ENCODE measurements around the gene PLAGL2.
"Not testable (repeated sequence)": the region's sequence is repeated elsewhere in the genome, so short reads cannot be mapped to it uniquely, and the experiment has no call there.

The PLAGL2 gene, protein sequence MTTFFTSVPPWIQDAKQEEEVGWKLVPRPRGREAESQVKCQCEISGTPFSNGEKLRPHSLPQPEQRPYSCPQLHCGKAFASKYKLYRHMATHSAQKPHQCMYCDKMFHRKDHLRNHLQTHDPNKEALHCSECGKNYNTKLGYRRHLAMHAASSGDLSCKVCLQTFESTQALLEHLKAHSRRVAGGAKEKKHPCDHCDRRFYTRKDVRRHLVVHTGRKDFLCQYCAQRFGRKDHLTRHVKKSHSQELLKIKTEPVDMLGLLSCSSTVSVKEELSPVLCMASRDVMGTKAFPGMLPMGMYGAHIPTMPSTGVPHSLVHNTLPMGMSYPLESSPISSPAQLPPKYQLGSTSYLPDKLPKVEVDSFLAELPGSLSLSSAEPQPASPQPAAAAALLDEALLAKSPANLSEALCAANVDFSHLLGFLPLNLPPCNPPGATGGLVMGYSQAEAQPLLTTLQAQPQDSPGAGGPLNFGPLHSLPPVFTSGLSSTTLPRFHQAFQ

GRCh38 chr20:32207626-32208498 lies at the start of gene PLAGL2, which contains the start of gene POFUT1:
TSS of gene PLAGL2 (minus strand) at chr20:32207743. CDS start at chr20:32202178, 5,565 bp downstream.
TSS of gene POFUT1 (plus strand) at chr20:32207880. CDS start at chr20:32207942, 62 bp downstream.
- DNase-seq (ENCODE audit: low read depth): peak; percentile 75

GRCh38 chr20:32252189-32252588 lies 44.6 kb upstream of the PLAGL2 start:
- DNase-seq (ENCODE audit: low read depth): no peak

DNA sequence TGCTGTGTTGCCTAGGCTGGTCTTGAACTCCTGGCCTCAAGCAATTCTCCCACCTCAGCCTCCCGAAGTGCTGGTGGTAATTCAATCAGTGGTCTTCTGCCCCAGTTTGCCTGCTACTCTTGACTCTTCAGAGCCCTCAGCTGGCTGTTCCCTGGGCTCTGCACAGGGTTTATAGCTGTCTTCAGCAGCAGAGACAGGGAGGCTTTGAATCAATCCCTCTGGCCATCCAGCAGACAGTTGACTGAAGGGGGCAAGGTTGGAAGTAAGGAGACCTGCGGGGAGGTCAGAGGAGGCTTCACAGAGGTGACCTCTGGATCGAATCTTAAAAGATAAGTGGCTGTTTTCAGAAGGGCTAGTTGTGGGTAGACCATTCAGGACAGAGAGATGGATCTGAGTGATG lies 43.9 kb upstream of the PLAGL2 start:
- no peak for DNase-seq (ENCODE audit: low read depth)

DNA sequence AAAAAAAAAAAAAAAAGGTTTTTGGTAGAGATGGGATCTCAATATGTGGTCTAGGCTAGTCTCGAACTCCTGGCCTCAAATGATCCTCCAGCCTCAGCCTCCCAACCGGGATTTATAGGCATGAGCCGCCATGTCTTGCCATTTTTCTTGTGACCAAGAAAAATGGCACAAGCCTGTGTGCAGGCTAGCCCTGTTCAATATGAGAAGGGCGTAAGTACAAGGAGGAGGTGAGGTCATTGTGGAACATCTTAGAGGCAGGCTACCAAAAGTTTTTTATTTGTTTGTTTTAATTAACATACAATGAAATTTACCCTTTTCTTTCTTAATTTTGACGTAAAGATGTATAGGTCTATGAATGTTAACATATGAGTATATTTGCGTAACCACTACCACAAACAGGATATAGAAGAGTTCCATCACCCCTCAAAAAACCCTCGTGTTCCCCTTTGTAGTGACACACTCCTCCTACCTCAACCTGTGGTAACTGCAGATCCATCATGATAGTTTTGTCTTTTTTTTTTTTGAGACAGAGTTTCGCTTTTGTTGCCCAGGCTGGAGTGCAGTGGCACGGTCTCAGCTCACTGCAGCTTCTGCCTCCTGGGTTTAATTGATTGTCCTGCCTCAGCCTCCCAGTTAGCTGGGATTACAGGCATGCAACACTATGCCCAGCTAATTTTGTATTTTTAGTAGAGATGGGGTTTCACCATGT lies 41.6 kb upstream of the PLAGL2 start:
- DNase-seq (ENCODE audit: low read depth): no peak

- DNase-seq (ENCODE audit: low read depth): no peak
Measured at GRCh38 chr20:32248043-32248442, 40.5 kb upstream of the PLAGL2 start.

DNA sequence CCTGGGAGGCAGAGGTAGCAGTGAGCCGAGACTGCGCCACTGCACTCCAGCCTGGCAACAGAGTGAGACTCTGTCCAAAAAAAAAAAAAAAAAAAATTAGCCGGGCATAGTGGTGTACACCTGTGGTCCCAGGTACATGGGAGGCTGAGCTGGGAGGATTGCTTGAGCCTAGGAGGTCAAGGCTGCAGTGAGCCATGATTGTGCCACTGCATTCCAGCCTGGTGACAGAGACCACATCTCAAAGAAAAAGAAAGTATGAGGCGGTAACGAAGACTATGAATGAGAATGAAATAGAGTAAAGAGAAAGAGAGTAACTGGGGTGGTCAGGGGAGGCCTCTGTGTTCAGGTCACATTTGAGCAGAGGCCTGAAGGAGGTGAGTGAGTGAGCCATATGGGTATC lies 38.7 kb upstream of the PLAGL2 start:
- DNase-seq (ENCODE audit: low read depth): not testable (repeated sequence)

GRCh38 chr20:32244959-32245358 lies 37.4 kb upstream of the PLAGL2 start:
- DNase-seq (ENCODE audit: low read depth): no peak

GRCh38 chr20:32244150-32244823 lies 36.7 kb upstream of the PLAGL2 start:
- DNase-seq (ENCODE audit: low read depth): no peak

GRCh38 chr20:32241807-32242206 lies 34.3 kb upstream of the PLAGL2 start:
- no peak for DNase-seq (ENCODE audit: low read depth)

GRCh38 chr20:32240205-32240604 lies 32.7 kb upstream of the PLAGL2 start:
- no peak for DNase-seq (ENCODE audit: low read depth)

DNA sequence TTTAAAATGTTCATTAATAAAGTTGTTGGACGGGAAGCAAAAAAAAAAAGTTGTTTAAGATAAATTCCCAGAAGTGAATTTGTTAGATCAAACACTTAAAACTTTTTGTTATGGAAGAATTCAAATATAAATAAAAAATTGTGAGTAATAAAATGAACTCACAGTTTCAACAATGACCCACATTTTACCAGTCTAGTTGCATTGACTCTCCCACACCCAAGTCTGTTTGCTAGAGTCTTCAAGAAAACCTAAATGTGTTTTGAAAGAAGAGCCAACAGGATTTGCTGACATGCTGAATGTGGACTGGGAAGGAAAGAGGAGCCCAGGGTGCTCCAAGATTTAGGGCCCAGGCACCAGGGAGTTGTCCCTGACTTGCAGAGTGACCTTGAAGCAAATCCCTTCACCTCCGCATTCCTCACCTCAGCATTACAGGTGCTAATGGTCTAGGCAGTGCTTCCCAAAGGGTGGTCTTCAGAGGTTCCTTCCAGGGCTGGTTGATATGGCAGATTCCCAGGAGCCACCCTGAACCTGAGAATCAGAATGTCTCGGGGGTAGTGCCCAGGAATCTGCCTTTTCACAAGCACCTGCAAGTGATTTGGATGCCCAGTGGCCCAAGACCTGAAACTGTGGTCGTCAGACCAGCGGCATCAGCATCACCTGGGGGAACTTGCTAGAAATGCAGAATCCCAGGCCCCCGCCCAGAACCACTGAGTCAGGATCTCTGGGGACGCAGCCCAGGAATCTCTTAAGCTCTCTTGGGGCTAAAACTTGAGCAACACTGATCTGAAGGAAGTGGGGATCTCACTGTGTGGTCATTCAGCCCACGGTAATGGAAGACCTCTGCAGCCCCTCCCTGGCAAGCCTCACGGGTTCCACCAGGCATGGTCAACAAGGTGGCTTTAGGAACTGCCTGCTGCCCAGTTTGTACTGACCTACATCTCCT lies 31.2 kb upstream of the PLAGL2 start:
- DNase-seq (ENCODE audit: low read depth): no peak

GRCh38 chr20:32237419-32237818 lies 29.9 kb upstream of the PLAGL2 start:
- DNase-seq (ENCODE audit: low read depth): no peak

- DNase-seq (ENCODE audit: low read depth): no peak
Measured at GRCh38 chr20:32236819-32237218, 29.3 kb upstream of the PLAGL2 start.

DNA sequence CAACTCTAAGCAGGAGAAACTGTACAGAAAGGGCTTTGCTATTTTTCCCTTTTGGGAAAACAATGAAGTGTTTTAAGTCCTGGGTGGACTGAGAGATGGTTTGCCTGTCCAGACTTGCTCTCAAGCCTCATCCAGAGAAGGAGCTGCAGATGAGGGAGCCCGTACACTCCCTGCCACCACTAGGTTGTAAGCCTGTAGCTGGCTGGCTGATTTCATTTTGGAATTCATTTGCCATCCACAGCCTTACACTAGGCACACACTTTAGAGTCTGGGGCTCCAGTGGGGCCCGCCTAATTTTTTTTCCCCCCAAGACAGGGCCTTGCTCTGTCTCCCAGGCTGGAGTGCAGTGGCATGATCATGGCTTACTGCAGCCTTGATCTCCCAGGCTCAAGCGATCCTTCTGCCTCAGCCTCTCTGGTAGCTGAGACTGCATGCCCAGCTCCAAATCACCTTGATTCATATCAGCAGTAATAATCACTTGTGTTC lies 28.5 kb upstream of the PLAGL2 start:
- no peak for DNase-seq (ENCODE audit: low read depth)

GRCh38 chr20:32235331-32236047 lies 27.9 kb upstream of the PLAGL2 start:
- no peak for DNase-seq (ENCODE audit: low read depth)

DNA sequence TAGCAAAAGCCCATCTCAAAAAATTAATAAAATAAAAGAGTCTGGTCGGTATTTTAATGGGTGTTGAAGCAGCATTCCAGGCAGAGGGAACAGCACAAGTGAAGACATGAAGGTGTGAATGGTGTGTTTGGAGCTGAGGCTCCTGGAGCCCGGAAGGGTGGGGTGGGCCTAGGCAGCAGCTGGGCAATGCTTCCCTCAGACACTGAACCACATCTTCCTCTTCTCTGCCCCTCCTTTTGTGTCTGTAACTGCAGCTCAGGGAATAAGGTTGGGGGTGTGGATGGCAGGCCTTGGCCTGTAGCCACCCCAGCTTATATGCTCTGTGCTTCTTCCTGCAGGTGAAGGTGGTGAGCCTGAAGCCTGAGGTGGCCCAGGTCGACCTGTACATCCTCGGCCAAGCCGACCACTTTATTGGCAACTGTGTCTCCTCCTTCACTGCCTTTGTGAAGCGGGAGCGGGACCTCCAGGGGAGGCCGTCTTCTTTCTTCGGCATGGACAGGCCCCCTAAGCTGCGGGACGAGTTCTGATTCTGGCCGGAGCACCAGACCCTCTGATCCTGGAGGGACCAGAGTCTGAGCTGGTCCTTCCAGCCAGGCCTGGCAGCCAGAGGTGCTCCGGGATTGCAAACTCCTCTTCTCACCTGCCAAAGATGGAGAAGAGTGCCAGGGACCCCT lies 26.7 kb upstream of the PLAGL2 start:
- DNase-seq (ENCODE audit: low read depth): no peak

DNA sequence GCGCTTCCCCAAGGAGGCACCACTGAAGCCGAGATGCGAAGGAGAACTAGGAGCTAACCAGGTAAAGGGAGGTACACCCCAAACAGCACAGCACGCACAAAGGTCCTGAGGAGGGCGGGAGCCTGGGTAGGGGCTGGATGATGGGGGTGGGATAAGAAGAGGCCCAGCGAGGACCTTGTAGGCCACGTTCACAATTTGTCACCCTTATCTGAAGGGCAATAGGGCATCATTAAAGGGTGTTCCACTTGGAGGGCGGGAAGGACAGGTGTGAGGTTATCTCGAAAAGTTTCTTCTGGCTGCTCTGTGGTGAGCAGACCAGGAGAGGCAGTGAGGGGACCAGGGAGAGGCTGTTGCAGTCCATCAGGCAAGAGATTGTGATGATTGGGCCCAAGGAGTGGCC lies 25.7 kb upstream of the PLAGL2 start:
- no peak for DNase-seq (ENCODE audit: low read depth)

GRCh38 chr20:32232326-32232886 lies 24.9 kb upstream of the PLAGL2 start:
- DNase-seq (ENCODE audit: low read depth): no peak

GRCh38 chr20:32231847-32232246 lies 24.3 kb upstream of the PLAGL2 start:
- no peak for DNase-seq (ENCODE audit: low read depth)
